Neuron (in vitro differentiated cells): Measurements from ENCODE around the gene DRGX.

Source experiments
- H2AFZ ChIP-seq: one replicate; pipeline ENCODE4 v1.6.1; 2013; ENCODE audit warnings: low read depth, mild to moderate bottlenecking, inconsistent platforms, low read length, moderate library complexity
- H3K27me3 ChIP-seq: one replicate; pipeline ENCODE4 v1.6.1; 2013; ENCODE audit warnings: low read length; ENCODE audit not compliant: insufficient read depth
- H3K36me3 ChIP-seq: one replicate; pipeline ENCODE4 v1.6.1; 2013; ENCODE audit warnings: low read length; ENCODE audit not compliant: insufficient read depth
- H3K4me1 ChIP-seq: one replicate; pipeline ENCODE4 v1.6.1; 2013; ENCODE audit warnings: low read length; ENCODE audit not compliant: insufficient read depth
- H3K4me3 ChIP-seq: 2 replicates; pipeline ENCODE4 v1.5.1; 2013; ENCODE audit warnings: mild to moderate bottlenecking, low read length, moderate library complexity
- H3K9me3 ChIP-seq: one replicate; pipeline ENCODE4 v1.6.1; 2013; ENCODE audit warnings: low read length

Gene DRGX

GRCh38 chr10:49384268-49384953 lies 11.5 kb downstream of the DRGX start:
- H3K36me3 ChIP-seq: no peaks in the 10 kb centered on the region
- H2AFZ ChIP-seq: no peak overlapping the region
- no peak overlapping the region for H3K4me3 ChIP-seq
- no peaks in the 10 kb centered on the region for H3K9me3 ChIP-seq
- H3K4me1 ChIP-seq: no peaks in the 10 kb centered on the region
- peaks cover 19% of the 10 kb centered on the region for H3K27me3 ChIP-seq

- Histone ChIP-seq H3K4me3 (no peak overlapping the region), H3K4me1 (no peaks in the 10 kb centered on the region), H2AFZ (no peak overlapping the region), H3K27me3 (peaks cover 19% of the 10 kb centered on the region), H3K9me3 (no peaks in the 10 kb centered on the region), H3K36me3 (no peaks in the 10 kb centered on the region)
These were observed 12.0 kb downstream of the DRGX start for GRCh38 chr10:49383853-49384252.

- no peaks in the 10 kb centered on the region for H3K9me3 ChIP-seq
- no peak overlapping the region for H3K4me3 ChIP-seq
- H2AFZ ChIP-seq: no peak overlapping the region
- no peaks in the 10 kb centered on the region for H3K36me3 ChIP-seq
- H3K27me3 ChIP-seq: peaks cover 19% of the 10 kb centered on the region
- H3K4me1 ChIP-seq: no peaks in the 10 kb centered on the region
These were observed 13.1 kb downstream of the DRGX start for GRCh38 chr10:49382826-49383225.

DNA sequence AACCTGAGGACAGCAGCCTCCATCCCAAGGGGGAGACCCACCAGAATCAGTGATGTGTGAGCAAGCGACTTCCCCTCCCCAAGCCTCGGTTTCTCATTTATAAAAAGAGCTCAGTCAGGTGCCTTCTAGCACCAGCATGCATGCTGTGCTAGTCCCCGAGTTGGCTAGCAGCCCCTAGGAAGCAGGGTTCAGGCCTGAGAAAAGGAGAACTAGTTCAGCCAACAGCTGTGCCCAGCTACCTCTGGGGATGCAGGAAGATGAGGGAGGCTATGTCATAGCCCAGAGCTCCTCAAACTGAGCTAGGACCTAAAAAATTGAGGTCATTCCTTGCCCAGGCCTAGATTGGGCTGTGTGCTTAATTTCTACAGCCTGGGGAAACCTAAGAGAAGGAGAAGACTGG lies 13.7 kb downstream of the DRGX start:
- Histone ChIP-seq H3K4me3 (no peak overlapping the region), H3K4me1 (no peaks in the 10 kb centered on the region), H2AFZ (no peak overlapping the region), H3K27me3 (peaks cover 19% of the 10 kb centered on the region), H3K36me3 (no peaks in the 10 kb centered on the region), H3K9me3 (no peaks in the 10 kb centered on the region)

GRCh38 chr10:49381111-49381900 lies 14.6 kb downstream of the DRGX start:
- no peaks in the 10 kb centered on the region for H3K4me1 ChIP-seq
- H3K27me3 ChIP-seq: peaks cover 16% of the 10 kb centered on the region
- no peaks in the 10 kb centered on the region for H3K36me3 ChIP-seq
- H2AFZ ChIP-seq: no peak overlapping the region
- H3K4me3 ChIP-seq: no peak overlapping the region
- no peaks in the 10 kb centered on the region for H3K9me3 ChIP-seq

DNA sequence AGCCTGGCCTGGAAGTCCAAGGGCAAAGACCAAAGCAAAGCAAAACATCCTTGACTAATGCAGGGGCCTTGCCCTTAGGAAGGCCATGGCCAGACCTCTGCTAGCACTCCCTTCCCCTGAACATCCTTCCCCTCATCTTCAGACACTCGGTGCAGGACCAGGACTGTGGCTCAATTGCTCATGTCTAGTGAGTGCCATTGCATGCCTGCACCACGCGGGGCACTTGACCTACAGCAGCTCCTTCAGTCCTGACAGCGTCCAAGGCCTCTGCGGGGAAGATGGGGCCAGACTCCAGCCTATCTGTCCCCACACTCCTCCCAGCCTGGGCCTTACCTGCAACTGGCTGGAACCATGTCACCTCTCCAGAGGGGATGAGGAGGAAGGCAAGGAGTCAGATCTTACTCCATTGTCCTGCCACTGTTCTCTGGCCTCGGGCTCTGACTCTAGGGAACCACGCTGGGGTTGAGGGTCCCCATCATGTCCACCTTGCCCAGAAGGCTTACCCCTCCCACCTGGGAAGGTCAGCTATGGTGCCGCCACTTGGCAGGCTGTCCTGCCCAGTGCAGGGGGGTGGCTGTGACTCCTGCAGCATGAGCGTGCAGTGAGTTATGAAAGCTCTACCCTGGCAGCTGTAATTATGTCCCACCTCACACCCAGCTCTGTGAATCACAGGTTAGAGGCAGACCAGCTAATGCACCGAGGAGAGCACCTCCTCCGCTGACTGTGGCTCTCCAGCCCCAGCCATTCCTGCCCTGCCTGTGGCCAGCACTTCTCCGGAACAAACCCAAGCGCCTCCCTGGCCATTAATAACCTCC lies 16.1 kb downstream of the DRGX start:
- Histone ChIP-seq H3K4me3 (no peak overlapping the region), H2AFZ (no peak overlapping the region), H3K9me3 (no peaks in the 10 kb centered on the region), H3K4me1 (no peaks in the 10 kb centered on the region), H3K36me3 (no peaks in the 10 kb centered on the region), H3K27me3 (peaks cover 14% of the 10 kb centered on the region)

GRCh38 chr10:49377256-49377655 lies 18.6 kb downstream of the DRGX start:
- no peak overlapping the region for H3K4me3 ChIP-seq
- peaks cover 6% of the 10 kb centered on the region for H3K27me3 ChIP-seq
- no peaks in the 10 kb centered on the region for H3K9me3 ChIP-seq
- no peaks in the 10 kb centered on the region for H3K36me3 ChIP-seq
- no peak overlapping the region for H2AFZ ChIP-seq
- no peaks in the 10 kb centered on the region for H3K4me1 ChIP-seq

GRCh38 chr10:49375611-49376010 lies 20.3 kb downstream of the DRGX start:
- Histone ChIP-seq H3K36me3 (no peaks in the 10 kb centered on the region), H2AFZ (no peak overlapping the region), H3K4me1 (no peaks in the 10 kb centered on the region), H3K4me3 (no peak overlapping the region), H3K9me3 (no peaks in the 10 kb centered on the region), H3K27me3 (no peaks in the 10 kb centered on the region)

GRCh38 chr10:49374740-49375139 lies 21.1 kb downstream of the DRGX start:
- H3K4me3 ChIP-seq: no peak overlapping the region
- no peak overlapping the region for H2AFZ ChIP-seq
- H3K4me1 ChIP-seq: no peaks in the 10 kb centered on the region
- no peaks in the 10 kb centered on the region for H3K36me3 ChIP-seq
- no peaks in the 10 kb centered on the region for H3K9me3 ChIP-seq
- H3K27me3 ChIP-seq: no peaks in the 10 kb centered on the region

GRCh38 chr10:49373361-49373760 lies 22.5 kb downstream of the DRGX start:
- H3K4me3 ChIP-seq: no peak overlapping the region
- H3K4me1 ChIP-seq: no peaks in the 10 kb centered on the region
- H3K27me3 ChIP-seq: no peaks in the 10 kb centered on the region
- no peaks in the 10 kb centered on the region for H3K9me3 ChIP-seq
- H3K36me3 ChIP-seq: no peaks in the 10 kb centered on the region
- H2AFZ ChIP-seq: no peak overlapping the region

DNA sequence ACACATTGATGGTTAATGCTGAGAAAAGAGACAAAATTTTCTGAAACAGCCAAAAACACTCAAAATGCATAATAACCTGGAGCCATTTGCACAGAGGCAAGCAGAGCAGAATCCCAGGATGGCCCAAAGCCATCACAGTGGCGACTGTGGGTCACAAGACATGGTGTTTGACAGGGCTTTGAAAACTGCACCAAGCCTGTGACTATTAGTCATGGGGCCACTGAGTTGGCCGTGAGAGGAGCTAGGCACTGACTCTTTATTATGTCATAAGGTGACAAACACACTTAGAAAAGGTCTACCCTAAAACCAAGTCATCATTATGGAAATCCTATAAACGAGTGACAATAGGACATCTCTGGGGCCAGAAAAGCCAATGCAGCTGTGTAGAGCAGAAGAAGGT lies 23.9 kb downstream of the DRGX start:
- H3K9me3 ChIP-seq: no peaks in the 10 kb centered on the region
- no peak overlapping the region for H3K4me3 ChIP-seq
- no peaks in the 10 kb centered on the region for H3K36me3 ChIP-seq
- H3K27me3 ChIP-seq: no peaks in the 10 kb centered on the region
- no peak overlapping the region for H2AFZ ChIP-seq
- no peaks in the 10 kb centered on the region for H3K4me1 ChIP-seq

DNA sequence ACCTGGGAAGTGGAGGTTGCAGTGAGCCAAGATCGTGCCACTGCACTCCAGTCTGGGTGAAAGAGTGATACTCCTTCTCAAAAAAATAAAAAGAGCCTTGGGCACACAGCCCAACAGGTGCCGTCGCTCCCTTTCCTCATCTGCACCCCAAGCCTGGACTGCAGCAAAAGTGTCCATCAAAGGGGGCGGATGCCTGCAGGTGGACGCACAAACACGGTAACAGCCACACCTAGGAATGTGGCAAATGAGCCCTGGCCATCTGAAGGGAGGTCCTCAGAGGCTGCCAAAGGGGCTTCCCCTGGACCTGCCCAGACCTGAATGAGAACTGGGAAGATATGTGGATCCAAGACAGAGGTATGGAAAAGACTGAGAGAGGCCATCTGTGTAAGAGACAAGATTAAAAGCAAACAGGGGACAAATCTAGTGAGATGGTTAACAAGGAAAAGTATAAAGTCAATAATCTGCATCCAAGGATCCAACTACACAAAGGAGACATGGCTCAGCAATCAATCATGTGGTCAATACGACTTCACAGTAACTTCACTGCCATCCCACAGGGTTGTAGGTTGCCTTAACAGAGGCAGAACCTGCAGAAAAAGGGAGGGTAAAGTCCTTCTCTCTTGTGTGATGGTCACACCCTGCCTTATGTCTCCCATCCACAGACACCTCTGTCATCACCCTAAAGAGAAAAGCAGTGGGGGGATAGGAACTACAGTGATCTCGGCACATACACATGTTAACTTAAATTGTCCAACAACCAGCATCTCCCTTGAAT lies 25.4 kb downstream of the DRGX start:
- no peaks in the 10 kb centered on the region for H3K36me3 ChIP-seq
- H3K9me3 ChIP-seq: no peaks in the 10 kb centered on the region
- no peak overlapping the region for H2AFZ ChIP-seq
- no peaks in the 10 kb centered on the region for H3K4me1 ChIP-seq
- no peak overlapping the region for H3K4me3 ChIP-seq
- no peaks in the 10 kb centered on the region for H3K27me3 ChIP-seq
